Measurements from ENCODE around the gene CDH4.

GRCh38 chr20:61556673-61557072 is 304.6 kb downstream of the CDH4 start:
- TF ChIP-seq, protein P1, sequence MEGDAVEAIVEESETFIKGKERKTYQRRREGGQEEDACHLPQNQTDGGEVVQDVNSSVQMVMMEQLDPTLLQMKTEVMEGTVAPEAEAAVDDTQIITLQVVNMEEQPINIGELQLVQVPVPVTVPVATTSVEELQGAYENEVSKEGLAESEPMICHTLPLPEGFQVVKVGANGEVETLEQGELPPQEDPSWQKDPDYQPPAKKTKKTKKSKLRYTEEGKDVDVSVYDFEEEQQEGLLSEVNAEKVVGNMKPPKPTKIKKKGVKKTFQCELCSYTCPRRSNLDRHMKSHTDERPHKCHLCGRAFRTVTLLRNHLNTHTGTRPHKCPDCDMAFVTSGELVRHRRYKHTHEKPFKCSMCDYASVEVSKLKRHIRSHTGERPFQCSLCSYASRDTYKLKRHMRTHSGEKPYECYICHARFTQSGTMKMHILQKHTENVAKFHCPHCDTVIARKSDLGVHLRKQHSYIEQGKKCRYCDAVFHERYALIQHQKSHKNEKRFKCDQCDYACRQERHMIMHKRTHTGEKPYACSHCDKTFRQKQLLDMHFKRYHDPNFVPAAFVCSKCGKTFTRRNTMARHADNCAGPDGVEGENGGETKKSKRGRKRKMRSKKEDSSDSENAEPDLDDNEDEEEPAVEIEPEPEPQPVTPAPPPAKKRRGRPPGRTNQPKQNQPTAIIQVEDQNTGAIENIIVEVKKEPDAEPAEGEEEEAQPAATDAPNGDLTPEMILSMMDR (conservative IDR thresholded peaks at IDR 0.05), result no peak
- no peak for TF ChIP-seq EZH2 (IDR thresholded peaks at IDR 0.05; ENCODE audit: low read depth)
